GM18502 (cell line): ENCODE measurements around the gene SPECC1L.

Experiments used
- ATAC-seq: cut with Tn5 transposase; IDR thresholded peaks from one replicate; pipeline ENCODE4 v1.9.1; 2021; ENCODE audit warnings: mild to moderate bottlenecking; ENCODE audit not compliant: unreplicated experiment, poor library complexity

Gene SPECC1L

GRCh38 chr22:24355574-24355973 lies 84.9 kb downstream of the SPECC1L start:
- no peak for ATAC-seq

- ATAC-seq: no peak
Measured at GRCh38 chr22:24357547-24357946, 86.9 kb downstream of the SPECC1L start.

- no peak for ATAC-seq
Measured at GRCh38 chr22:24358105-24358836, 87.6 kb downstream of the SPECC1L start.

- ATAC-seq: no peak
Measured at GRCh38 chr22:24359452-24360120, 89.0 kb downstream of the SPECC1L start.

- ATAC-seq: no peak
Measured at GRCh38 chr22:24361976-24362646, 91.5 kb downstream of the SPECC1L start.

- no peak for ATAC-seq
Measured at GRCh38 chr22:24363243-24363642, 92.6 kb downstream of the SPECC1L start.

- no peak for ATAC-seq
Measured at GRCh38 chr22:24366701-24367100, 96.1 kb downstream of the SPECC1L start.

GRCh38 chr22:24367841-24368240 lies 97.2 kb downstream of the SPECC1L start:
- no peak for ATAC-seq

- ATAC-seq: no peak
Measured at GRCh38 chr22:24370401-24370800, 99.8 kb downstream of the SPECC1L start.

GRCh38 chr22:24376002-24376401 lies 105.4 kb downstream of the SPECC1L start:
- ATAC-seq: no peak

GRCh38 chr22:24376586-24376985 lies 106.0 kb downstream of the SPECC1L start:
- ATAC-seq: no peak

GRCh38 chr22:24379536-24379935 lies 108.9 kb downstream of the SPECC1L start:
- no peak for ATAC-seq

- no peak for ATAC-seq
Measured at GRCh38 chr22:24380220-24380904, 109.7 kb downstream of the SPECC1L start.

GRCh38 chr22:24380905-24381230 lies 110.2 kb downstream of the SPECC1L start:
- ATAC-seq: no peak

GRCh38 chr22:24383061-24383460 lies 112.4 kb downstream of the SPECC1L start:
- ATAC-seq: no peak

GRCh38 chr22:24384131-24384530 lies 113.5 kb downstream of the SPECC1L start:
- no peak for ATAC-seq

GRCh38 chr22:24386937-24387471 lies 116.4 kb downstream of the SPECC1L start:
- no peak for ATAC-seq

- no peak for ATAC-seq
Measured at GRCh38 chr22:24389680-24390079, 119.0 kb downstream of the SPECC1L start.

- ATAC-seq: no peak
Measured at GRCh38 chr22:24390156-24390555, 119.5 kb downstream of the SPECC1L start.

GRCh38 chr22:24390576-24390975 lies 119.9 kb downstream of the SPECC1L start:
- no peak for ATAC-seq

GRCh38 chr22:24391836-24392217 lies 121.2 kb downstream of the SPECC1L start:
- no peak for ATAC-seq
